ENCODE data around the gene PRKCB.

Gene PRKCB

DNA sequence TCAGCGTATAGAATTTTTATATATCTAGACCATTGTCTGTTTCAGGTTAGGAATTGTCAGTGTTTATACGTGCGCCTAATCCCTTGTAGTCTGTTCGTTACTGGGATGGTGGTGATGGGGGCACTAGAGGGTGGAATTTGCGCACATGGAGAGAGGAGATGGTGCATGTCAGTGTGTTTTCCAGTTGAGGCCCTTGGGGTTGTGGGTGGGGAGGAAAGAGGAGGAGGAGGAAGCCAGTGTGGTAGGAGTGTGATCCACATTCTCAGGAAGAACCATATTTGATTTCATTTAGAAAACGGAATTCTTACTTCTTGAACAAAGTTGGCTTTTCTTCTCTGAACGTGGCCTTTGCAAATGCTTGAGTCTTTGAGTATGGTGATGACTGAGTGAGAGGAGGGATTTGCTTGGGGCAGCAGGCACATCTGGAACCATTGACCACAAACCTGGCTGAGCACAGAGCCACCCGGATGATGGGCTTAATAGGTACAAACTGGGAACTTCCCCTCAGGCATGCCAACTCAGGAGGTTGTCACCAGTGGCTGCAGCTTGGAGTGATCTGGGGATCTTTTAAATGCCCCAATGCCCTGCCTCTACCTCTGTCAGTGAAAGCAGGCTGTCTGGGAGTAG is 98.9 kb downstream of the PRKCB start:
- no peak for TF ChIP-seq CTCF (IDR thresholded peaks at IDR 0.05; ENCODE audit: control insufficient read depth, extremely low read depth, insufficient read depth)
- H3K4me3 ChIP-seq (ENCODE audit: low read depth, low read length), result no peak overlapping the region
- no peak for DNase-seq (ENCODE audit: low read depth)

GRCh38 chr16:23940111-23940510 is 104.3 kb downstream of the PRKCB start:
- no peak overlapping the region for H3K4me3 ChIP-seq (ENCODE audit: low read depth, low read length)
- no peak for TF ChIP-seq CTCF (IDR thresholded peaks at IDR 0.05; ENCODE audit: control insufficient read depth, extremely low read depth, insufficient read depth)
- DNase-seq (ENCODE audit: low read depth), result no peak

- no peak for TF ChIP-seq CTCF (IDR thresholded peaks at IDR 0.05; ENCODE audit: control insufficient read depth, extremely low read depth, insufficient read depth)
- no peak overlapping the region for H3K4me3 ChIP-seq (ENCODE audit: low read depth, low read length)
Measured at GRCh38 chr16:23941025-23941424, 105.2 kb downstream of the PRKCB start.

DNA sequence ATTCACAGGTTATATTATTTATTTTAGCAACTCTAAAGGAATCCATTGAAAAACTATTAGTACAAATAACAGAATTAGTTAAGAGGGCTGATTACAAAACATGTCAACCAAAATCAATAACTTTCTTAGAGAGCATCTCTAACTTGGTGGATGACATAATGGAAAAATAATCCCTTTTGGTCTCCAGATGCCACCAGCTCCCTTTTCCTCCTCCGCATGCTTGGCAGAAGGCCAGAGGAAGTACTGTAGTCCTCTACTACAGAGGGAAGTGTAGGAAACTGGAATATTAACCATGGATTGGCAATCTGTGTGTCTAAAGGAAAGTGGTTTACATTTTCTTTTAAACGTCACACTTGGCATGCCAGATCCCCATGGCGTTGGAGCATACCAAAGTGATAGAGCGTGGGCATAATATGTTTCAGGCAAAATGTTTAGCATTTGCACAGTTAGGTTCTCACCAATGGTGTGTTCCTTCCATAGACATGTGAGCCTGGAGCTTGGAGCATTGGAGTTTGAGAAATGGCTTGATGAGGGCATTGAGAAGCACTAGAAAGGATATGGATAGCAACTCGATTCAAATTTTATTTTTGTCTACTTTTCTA is 106.3 kb downstream of the PRKCB start:
- H3K4me3 ChIP-seq (ENCODE audit: low read depth, low read length), result no peak overlapping the region
- TF ChIP-seq CTCF (IDR thresholded peaks at IDR 0.05; ENCODE audit: control insufficient read depth, extremely low read depth, insufficient read depth), result no peak
- DNase-seq (ENCODE audit: low read depth), result no peak

More at GRCh38 chr16:23941025-23941424, 105.2 kb downstream of the PRKCB start:
- DNase-seq (ENCODE audit: low read depth), result peak; percentile 11

- no peak overlapping the region for H3K4me3 ChIP-seq (ENCODE audit: low read depth, low read length)
- no peak for TF ChIP-seq CTCF (IDR thresholded peaks at IDR 0.05; ENCODE audit: control insufficient read depth, extremely low read depth, insufficient read depth)
- no peak for DNase-seq (ENCODE audit: low read depth)
Measured at GRCh38 chr16:23943604-23944003, 107.8 kb downstream of the PRKCB start.

DNA sequence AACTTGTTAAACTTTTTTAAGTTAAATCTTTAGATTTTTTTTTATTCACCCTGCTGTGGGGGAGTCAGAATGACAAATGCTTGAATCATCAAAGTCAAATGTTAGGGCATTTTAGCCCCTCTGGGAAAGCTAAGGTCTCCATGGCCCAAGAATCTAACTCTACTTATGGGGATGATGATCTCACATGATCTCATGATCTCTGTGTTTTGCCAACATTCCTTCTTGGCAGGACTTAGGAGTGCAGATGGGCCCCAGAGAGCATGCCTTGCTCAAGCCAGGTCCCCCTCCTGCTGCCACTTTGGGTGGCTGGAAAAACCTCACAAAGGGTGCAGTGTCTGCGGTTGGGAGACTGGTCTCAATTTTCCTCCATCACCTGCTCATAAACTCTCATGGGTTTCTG is 108.6 kb downstream of the PRKCB start:
- DNase-seq (ENCODE audit: low read depth), result no peak
- no peak for TF ChIP-seq CTCF (IDR thresholded peaks at IDR 0.05; ENCODE audit: control insufficient read depth, extremely low read depth, insufficient read depth)
- H3K4me3 ChIP-seq (ENCODE audit: low read depth, low read length), result no peak overlapping the region

GRCh38 chr16:23945243-23945642 is 109.5 kb downstream of the PRKCB start:
- TF ChIP-seq CTCF (IDR thresholded peaks at IDR 0.05; ENCODE audit: control insufficient read depth, extremely low read depth, insufficient read depth), result no peak
- no peak for DNase-seq (ENCODE audit: low read depth)
- no peak overlapping the region for H3K4me3 ChIP-seq (ENCODE audit: low read depth, low read length)

All from LNCaP clone FGC (cell line).